Lung (tissue), 12 donors: ENCODE measurements around the gene GNRHR. TPM values are rescaled to one million over a fixed set of nuclear protein-coding genes. Genes with fewer than 3 reads are reported as not detected.

Experiments used
- ATAC-seq: fragments of 200-7000 bp; cut with Tn5 transposase; one replicate; pipeline ENCODE4 v1.9.1; 2020; ENCODE audit warnings: moderate number of reproducible peaks; ENCODE audit not compliant: insufficient read depth, low FRiP score
- DNase-seq, 3 donors: peaks; one replicate each; pipeline ENCODE4 v3.0.0-alpha.2; 2013 to 2017
- H3K27ac ChIP-seq, 2 donors: one replicate each; pipeline ENCODE4 v1.5.1; 2013; ENCODE audit warnings: mild to moderate bottlenecking in 2 of 2, moderate library complexity in 2 of 2, control low read depth in 1 of 2, inconsistent platforms in 1 of 2, low read depth in 1 of 2, low read length in 1 of 2
- H3K27me3 ChIP-seq, 3 donors: one replicate each; pipeline ENCODE4 v1.5.1; 2013; ENCODE audit warnings: low read length in 2 of 3; ENCODE audit not compliant: control insufficient read depth in 3 of 3, insufficient read depth in 3 of 3
- H3K36me3 ChIP-seq, 4 donors: one replicate each; pipeline ENCODE4 v1.5.1; 2013; ENCODE audit warnings: low read length in 4 of 4, mild to moderate bottlenecking in 1 of 4, moderate library complexity in 1 of 4; ENCODE audit not compliant: control insufficient read depth in 4 of 4, insufficient read depth in 4 of 4
- H3K4me1 ChIP-seq, 5 donors: one replicate each; pipeline ENCODE4 v1.5.1; 2013; ENCODE audit warnings: low read length in 5 of 5, mild to moderate bottlenecking in 2 of 5, moderate library complexity in 1 of 5; ENCODE audit not compliant: control insufficient read depth in 5 of 5, insufficient read depth in 5 of 5
- H3K4me3 ChIP-seq: one replicate; pipeline ENCODE4 v1.5.1; 2013; ENCODE audit warnings: mild to moderate bottlenecking, control low read depth, moderate library complexity
- H3K9ac ChIP-seq, 2 donors: one replicate each; pipeline ENCODE4 v1.5.1; 2013; ENCODE audit warnings: low read length in 2 of 2, control low read depth in 1 of 2; ENCODE audit not compliant: insufficient read depth in 1 of 2
- H3K9me3 ChIP-seq, 4 donors: one replicate each; pipeline ENCODE4 v1.5.1; 2013; ENCODE audit warnings: low read length in 3 of 4, mild to moderate bottlenecking in 1 of 4, moderate library complexity in 1 of 4; ENCODE audit not compliant: control insufficient read depth in 4 of 4, insufficient read depth in 3 of 4
- WGBS, 2 donors: extraction: QIAGEN DNeasy Blood & Tissue Kit; methylation state at CpG; one replicate each; pipeline ENCODE4 v1.1.7; 2013; 5-methylcytosine and 5-hydroxymethylcytosine counted together
- polyA plus RNA-seq, 2 donors: library from polyadenylated mRNA; stranded (reverse); fragments of 200-250 nt; gene quantifications; one replicate each; pipeline ENCODE4 v1.2.1, GENCODE V29; 2013
- total RNA-seq, 2 donors: library from RNA; depleted of rRNA in 1 of 2; stranded (reverse); fragments of >200 nt in 1 of 2; gene quantifications; one replicate each; pipeline ENCODE4 v1.2.1, GENCODE V29; 2014 to 2021
- TF ChIP-seq, protein P1 (sequence below): IDR thresholded peaks from 2 replicates; pipeline ENCODE4 v1.5.1; 2012; ENCODE audit warnings: mild to moderate bottlenecking; ENCODE audit errors: control extremely low read depth, extremely low read depth
- donor health status: control.
- donor health status: control.
- donor health status: Bipolar disorder and iron deficiency.
- donor health status: healthy.
- donor health status: DM: yes; HTN: yes; CAD: no.

Gene GNRHR
- total and polyA plus RNA-seq, 4 donors: not detected

DNA sequence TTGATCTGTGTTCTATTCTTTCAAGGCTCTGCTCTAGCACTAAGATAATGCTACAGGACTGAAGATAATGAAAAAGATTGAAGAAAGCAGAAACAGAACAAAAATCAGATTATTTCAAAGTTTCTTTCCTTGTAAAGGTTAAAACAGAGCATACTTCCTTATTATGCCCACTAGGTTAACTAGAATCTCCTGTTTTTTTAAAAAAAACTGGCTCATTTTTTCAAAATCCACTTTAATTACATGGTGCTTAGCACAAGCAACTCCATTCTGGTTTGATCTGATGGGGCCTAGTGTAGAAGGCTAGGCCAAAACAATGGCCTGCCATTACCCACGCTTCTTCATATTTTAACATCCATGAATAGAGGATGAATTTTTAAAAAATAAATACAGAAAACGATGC is 52.0 kb downstream of the GNRHR start:
- Histone ChIP-seq H3K4me3 (no peak overlapping the region), H3K9ac (no peak overlapping the region), H3K4me1 (peaks cover 0 to 16% (median 2%) of the 10 kb centered on the region in 5 donors), H3K27me3 (no peaks in the 10 kb centered on the region), H3K27ac (no peak overlapping the region), H3K9me3 (no peaks in the 10 kb centered on the region), H3K36me3 (peaks cover 0 to 3% (median 0%) of the 10 kb centered on the region in 4 donors)
- TF ChIP-seq, protein P1, sequence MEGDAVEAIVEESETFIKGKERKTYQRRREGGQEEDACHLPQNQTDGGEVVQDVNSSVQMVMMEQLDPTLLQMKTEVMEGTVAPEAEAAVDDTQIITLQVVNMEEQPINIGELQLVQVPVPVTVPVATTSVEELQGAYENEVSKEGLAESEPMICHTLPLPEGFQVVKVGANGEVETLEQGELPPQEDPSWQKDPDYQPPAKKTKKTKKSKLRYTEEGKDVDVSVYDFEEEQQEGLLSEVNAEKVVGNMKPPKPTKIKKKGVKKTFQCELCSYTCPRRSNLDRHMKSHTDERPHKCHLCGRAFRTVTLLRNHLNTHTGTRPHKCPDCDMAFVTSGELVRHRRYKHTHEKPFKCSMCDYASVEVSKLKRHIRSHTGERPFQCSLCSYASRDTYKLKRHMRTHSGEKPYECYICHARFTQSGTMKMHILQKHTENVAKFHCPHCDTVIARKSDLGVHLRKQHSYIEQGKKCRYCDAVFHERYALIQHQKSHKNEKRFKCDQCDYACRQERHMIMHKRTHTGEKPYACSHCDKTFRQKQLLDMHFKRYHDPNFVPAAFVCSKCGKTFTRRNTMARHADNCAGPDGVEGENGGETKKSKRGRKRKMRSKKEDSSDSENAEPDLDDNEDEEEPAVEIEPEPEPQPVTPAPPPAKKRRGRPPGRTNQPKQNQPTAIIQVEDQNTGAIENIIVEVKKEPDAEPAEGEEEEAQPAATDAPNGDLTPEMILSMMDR: no peak
- no peak for ATAC-seq
- 97% methylated on average over 2 of the region's 2 CpGs for WGBS, 2 donors
- DNase-seq: no peak

DNA sequence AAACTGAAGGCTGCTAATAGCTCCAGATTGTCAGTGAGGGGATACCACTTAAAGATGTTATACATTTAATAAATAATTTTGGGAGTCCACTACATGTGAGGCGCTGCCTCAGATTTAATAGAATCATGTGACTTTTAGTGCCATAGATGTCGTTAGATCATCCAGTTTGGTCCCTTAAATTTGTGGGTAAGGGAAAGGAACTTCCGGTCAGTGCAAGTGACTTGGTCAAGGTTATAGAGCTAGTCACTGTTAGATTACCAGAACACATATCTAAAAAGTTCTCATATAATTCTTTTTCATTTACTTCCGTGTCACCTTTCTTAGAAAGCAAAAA is 52.7 kb downstream of the GNRHR start:
- Histone ChIP-seq H3K27me3 (no peaks in the 10 kb centered on the region), H3K4me3 (peak overlapping the region; percentile 45), H3K36me3 (peaks cover 0 to 3% (median 0%) of the 10 kb centered on the region in 4 donors), H3K9ac (peak overlapping the region in 1 of 2 donors; percentile 93), H3K9me3 (no peaks in the 10 kb centered on the region), H3K4me1 (peaks cover 0 to 16% (median 2%) of the 10 kb centered on the region in 5 donors), H3K27ac (peak overlapping the region in 1 of 2 donors; percentile 68)
- ATAC-seq (no peak), DNase-seq (no peak)
- TF ChIP-seq, protein P1: no peak
- 8 to 13% methylated on average over 4 of the region's 4 CpGs for WGBS, 2 donors

DNA sequence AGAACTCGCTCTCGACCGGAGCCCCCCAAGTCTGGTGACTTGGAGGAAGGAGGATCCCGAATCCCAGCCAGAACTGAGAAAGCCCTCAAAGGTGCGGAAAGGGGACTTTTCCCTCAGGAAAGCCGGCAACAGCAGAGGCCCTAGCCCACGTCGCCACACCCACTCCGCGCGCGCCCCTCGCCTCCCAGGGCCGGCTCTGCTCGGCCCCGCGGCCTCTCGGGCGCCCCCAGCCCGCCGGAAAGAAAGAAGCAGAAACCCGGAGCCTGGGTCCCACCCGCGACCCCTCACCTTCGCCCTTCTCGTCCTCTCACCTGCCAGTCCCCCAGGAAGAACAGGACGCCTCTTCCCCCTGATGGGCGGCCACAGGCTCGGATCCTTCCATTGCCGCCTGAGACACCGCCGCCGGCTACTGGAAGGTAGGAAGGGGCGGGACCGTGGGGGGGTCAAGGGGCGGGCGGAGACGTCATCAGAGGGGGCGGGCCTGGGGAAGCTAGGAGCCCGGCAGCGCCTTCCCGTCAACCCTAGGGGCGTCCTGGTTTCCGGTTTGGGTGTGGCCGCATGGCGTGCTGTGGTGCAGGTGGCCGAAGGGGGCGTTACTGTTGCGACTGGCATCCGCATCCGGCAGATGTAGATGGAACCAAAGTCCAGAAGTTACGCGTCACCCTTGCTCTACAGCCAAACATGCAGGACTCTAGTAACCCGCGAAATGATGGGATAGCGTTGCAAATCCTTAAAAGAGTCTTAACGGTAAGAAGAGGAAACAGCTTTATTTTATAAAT is 53.3 kb downstream of the GNRHR start, which contains the start of gene UBA6:
Gene UBA6 (minus strand): TSS at position 418 of the 779 bp plus-strand sequence. CDS start 36 bp downstream, at position 382.
- Histone ChIP-seq H3K4me1 (peaks cover 0 to 16% (median 2%) of the 10 kb centered on the region in 5 donors), H3K27me3 (no peaks in the 10 kb centered on the region), H3K9me3 (no peaks in the 10 kb centered on the region), H3K4me3 (peak within 1 kb of the TSS; percentile 94), H3K27ac (peak within 1 kb of the TSS; percentile 79 to 95), H3K9ac (peak within 1 kb of the TSS; percentile 94 to 95), H3K36me3 (peaks cover 0 to 3% (median 0%) of the 10 kb centered on the region in 4 donors)
- TF ChIP-seq, protein P1: peak; percentile 26
- peak; percentile 97 to 98 (median 97) for DNase-seq
- ATAC-seq: peak; percentile 99
- WGBS, 2 donors: 0 to 1% methylated on average over 43 to 57 of the region's 57 CpGs
